ENCODE data around the gene COG6.

Gene COG6

DNA sequence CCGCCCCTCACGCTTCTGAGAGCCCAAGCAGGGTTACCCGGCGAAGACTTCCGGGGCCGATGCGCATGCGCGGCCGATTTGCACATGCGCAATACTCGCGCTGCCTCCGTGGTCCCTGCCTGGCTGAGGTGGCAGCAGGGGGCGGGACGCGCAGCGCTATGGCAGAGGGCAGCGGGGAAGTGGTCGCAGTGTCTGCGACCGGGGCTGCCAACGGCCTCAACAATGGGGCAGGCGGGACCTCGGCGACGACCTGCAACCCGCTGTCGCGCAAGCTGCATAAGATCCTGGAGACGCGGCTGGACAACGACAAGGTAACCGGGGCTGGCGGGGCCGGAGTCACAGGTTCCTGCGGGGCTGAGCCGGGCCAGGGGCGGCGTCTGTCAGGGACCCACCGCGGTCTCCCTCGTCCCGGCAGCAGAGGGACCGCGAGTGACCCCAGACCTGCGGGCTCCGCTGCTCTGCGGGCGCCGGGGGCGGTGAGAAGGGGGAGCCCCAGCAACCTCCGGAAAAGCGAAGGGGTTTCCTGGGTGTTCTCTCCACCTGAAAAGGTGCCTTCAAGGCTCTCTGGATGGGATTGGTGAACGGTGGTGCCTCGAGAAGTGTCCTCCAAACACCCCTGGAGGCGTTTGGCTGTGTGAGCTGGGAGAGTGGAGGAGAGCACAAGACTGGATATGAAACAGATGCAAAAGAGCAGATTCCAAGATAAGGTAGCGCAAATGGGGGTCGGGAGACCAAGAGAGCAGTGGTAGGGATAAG is at the start of gene COG6:
Gene COG6, plus strand, starts transcription at position 94 of the 756 bp plus-strand sequence. Its CDS starts 65 bp downstream, at position 159.
- peak; percentile 94 to 95 for DNase-seq

DNA sequence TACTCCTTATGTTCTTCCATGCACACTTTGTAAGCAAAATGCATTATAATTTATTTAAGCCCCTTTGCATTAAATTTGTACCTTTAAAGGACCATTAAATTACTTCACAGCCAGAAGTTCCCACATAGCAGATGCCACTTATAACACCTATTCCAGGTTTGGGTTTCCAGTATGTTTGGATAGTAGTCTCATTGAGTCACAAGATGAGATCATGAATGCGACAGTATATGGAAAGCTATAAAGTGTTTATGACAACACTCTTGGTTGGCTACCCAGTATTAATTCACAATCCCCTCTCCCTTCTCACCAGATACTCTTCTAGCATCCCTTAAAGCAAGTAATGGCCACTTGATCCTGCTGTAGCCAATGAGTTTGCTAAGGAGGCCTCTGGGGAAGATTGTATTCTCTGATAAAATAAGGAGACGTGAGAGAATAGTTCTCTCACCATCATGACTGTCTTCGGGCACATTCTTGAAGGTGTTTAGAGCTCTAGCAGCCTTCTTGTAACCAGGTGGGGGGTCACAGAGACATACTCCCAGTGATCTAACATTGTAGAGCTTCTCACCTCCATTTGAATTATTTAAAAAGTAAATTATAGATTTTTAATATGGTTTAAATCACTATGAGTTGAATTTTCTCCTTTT is 49.7 kb upstream of the COG6 start:
- DNase-seq = no peak

DNA sequence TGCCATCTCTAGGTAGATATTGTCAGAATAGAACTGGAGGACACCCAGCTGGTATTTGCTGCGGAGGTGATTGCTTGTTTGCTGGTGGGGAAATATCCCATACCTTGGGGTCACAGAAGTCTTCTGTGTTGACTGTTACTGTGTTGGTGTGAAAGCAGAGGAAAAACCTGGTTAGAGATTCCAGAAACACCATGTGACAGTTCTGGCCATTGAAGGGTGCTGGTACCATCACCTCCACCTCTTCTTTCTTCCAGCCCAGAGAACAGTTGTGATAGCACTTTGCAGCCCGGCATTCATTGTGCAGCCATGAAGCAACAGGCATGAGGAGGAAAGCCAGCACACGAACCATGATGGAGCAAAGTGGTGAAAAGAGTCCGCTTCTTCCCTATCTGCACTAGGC is 47.6 kb upstream of the COG6 start:
- no peak for DNase-seq

DNA sequence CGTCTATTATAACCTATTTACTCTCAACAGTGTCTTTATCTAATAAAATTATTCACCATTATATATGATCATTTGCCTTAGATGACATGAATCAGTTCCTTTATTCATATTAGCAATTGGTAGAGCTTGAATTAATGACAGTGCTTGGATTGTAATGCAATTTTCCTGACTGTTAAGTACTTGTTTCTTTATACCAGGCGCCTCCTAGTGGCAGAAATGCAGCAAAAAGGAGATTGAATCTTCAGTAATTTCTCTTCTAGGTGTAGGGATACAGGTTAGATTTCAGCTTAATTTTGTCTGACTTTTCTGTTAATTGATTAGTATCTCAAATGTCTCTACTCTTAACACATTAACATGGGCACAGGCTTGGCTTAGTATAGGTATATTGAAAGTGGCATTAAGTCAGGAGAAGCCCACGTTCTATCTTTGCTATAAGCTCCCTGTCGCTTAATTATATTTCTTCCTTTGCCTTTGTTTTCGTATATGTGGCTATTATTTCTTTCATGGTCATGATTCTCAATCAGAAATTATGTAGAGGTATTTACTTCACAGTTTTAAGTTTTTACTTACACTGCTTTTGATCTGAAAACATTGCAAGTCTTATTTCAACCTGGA is 43.3 kb upstream of the COG6 start:
- DNase-seq = peak; percentile 17 to 56

DNA sequence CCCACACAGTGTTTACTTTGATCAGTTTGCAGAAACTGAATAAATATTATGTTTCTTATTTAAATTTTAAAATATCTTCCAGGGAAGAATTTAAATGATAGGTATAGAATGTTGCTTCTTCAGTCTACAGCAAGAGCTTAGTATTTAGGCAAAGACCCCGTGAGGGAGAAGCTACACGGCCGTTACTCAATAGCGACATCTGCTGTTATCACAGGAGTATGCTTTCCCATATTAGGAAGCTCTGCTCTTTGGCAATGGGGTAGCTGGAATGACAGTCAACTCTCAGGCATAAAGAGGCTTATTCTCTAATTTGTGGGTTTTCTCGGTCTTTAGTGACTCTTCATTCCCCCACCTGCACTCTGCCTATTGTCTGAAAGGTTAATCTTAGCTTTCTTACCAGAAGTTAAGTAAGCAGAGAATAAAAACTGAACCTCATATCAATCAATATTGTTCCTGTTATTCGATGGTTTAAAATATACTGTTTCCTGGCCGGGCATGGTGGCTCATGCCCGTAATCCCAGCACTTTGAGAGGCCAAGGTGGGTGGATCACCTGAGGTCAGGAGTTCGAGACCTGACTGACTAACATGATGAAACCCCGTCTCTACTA is 39.3 kb upstream of the COG6 start:
- DNase-seq = peak; percentile 34 to 54

DNA sequence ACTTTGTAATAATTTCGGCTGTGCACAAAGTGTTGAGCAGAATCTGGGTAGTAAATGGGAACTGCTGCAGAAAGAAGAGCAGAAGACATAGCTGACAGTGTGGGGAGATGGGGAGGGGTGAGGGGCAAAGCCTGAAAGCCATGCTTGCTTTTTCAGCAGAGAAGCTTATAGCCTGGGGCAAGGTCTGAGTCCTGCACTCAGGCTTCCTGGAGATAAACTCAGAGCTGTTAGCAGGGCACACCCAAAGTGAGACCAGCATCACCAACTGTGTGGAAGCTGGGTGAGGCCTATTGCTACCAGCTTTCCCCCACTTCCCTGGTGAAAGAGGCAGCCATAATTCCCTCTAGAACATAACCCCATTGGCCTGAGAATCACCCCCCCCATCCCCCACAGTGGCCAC is 36.9 kb upstream of the COG6 start:
- DNase-seq = no peak

DNA sequence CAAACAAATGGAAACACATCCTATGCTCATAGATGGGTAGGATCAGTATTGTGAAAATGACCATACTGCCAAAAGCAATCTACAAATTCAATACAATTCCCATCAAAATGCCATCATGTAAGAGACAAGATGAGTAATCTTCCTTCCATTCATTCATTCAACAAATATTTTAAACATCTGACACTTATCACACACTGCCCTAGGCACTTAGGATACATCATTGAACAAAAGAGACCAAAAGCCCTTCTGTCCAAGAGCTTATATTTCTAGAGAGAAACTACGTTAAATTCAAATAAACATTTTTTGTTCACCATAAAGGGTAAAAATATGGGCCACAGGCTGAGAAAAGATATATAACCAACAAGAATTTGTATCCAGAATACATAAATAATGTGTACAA is 32.0 kb upstream of the COG6 start:
- DNase-seq = no peak

DNA sequence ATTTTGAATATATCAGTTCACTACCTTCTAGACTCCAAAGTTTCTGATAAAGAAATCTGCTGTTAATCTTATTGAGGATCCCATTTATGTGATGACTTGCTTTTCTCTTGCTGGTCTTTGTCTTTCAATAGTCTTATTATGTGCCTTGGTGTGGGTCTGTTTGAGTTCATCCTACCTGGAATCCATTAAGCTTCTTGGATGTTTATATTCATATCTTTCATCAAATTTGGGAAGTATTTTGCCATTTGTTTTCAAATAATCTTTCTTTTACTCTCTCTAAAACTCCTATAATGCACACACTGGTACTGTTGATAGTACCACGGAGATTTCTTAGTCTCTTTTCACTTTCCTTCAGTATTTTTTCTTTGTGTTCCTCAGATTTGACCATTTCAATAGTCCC is 24.2 kb upstream of the COG6 start:
- DNase-seq = no peak

DNA sequence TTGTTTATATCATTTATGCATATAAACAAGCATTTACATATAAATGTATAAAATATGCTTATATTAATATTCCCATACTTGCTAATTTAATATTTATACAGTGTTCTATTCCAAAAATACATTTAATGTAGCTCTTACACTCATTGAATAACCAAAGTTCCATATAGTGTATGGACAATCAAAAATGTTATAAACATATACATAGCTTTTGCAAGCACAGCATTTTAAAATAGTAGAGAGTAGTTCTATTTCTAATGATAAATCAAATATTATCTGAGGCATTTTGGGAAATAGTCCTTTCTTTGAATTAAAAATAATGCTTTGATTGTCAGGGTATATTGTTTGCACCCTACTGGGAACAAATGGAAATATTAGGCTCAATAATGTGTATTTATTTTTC is 22.5 kb upstream of the COG6 start:
- DNase-seq = no peak

DNA sequence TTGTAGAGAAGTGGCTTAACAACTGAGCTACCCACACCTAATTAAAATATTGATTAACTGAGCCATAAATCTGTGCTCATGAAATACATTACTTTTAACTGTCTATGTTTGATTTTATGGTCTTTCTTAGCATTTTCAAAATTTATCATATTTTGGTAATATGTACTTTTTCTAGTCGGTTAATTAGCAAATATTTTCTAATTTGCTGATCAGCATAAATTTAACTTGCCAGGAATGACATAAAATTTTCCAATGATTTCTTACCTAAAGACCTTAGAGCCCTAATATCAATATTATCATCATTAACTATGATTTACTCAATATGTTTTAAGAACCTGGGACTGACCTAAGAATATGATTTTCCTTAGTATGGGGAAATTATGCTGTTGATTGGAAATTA is 19.9 kb upstream of the COG6 start:
- DNase-seq = no peak

DNA sequence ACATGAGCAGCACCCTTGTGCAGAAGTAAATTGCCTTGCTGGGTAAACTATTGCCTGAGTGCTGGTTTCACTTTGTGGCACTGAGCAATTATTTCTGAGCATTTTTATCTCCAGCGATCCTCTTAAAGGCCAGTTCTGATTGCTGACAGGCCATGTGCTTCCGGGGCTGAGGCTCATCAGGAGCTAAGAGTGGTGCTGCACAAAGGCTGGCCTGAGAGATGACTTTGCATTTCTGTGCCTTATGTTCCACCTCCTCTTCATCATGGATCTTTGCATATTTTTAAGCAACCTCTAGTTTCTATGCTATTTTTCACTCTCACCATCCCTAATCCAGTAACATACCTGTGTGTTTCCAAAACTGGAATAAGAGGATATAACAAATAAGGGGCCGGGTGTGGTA is 17.6 kb upstream of the COG6 start:
- DNase-seq = no peak

DNA sequence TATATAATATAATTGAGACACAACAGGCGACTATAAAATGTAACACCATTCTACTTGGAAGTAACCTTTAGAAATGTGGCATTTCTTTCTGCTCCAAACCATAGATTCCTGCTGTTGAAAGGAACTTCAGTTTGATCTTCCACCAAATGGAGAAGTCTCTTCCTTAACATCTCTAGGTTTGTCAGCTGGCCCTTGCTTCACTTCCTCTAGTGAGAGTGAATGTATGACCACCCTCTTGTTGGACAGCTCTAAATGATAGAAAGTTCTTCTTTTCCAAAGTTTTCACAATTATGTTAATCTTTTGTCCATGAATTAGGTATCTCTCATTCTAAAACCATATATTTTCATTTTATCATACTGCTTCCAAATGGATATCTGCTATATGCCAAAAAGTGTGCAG is 13.8 kb upstream of the COG6 start:
- no peak for DNase-seq

DNA sequence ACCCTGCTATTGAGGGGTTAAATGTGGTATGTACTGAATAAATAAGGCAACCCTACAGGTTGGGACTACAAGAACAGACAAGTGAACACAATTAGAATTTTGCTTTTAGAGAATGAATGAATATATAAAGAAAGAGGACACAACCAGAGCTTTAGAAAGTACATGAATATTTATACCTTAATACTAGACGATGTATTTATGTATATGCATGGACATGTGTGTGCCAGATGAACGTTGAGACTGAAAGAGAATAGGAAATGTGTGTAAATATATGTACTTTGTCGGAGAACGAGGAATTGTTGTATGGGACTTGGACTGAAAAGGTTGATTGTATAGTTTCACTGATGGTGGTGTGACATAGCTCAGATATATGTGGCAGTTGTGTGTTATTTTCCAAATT is 9.3 kb upstream of the COG6 start:
- no peak for DNase-seq

DNA sequence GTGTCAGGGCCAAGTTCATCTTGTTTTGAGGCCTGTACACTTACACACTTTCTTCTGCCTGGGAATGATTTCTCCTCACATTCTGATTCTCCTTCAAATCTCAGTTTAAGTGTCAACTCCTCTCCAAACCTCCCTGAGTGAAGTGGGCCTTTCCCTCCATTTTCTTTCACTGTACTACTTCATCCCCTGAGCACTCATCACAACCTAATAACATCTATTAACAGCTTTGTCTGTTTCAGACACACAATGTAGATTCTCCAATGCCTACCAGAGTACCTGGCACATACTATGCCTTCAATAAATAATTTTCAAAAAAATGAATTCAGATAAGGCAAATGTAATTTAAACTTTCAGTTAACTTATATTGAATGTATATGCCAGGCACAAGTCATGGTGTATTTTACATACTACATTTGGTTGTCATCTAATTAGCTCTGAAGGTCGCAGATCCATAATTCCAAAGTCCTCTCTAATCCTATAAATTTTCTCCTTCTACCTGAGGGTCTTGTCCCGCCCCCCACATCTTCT is 357 bp upstream of the COG6 start:
- DNase-seq = no peak

DNA sequence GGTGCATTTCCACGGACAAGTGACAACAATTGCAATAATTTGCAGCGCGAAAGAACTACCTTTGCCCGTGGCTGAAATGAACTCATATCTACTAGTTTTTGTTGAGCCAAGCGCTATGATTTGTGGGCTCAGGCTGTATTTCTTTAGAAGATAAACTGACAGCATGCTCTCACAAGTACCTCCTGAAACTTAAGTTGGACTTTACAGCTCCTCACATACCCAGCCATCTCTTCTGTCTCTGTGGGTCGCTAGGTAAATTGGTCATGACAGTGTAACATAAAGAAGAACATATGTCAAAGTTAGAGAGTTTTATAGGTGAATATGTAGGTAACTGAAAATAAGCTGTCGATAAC is 839 bp downstream of the COG6 start:
- DNase-seq = no peak

DNA sequence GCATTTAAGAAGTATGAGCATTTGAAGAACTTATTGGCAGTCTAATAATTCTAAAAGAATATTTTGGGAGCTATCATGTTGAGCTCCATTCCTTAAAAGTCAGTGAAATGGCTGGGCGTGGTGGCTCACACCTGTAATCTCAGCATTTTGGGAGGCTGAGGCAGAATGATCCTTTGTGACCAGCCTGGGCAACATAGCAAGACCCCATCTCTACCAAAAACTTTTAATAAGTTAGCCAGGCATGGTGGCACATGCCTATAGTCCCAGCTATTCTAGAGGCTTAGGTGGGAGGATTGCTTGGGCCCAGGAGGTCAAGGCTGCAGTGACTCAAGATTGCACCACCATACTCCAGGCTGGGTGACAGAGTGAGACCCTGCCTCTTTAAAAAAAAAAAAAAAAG is 8.0 kb downstream of the COG6 start:
- no peak for DNase-seq

DNA sequence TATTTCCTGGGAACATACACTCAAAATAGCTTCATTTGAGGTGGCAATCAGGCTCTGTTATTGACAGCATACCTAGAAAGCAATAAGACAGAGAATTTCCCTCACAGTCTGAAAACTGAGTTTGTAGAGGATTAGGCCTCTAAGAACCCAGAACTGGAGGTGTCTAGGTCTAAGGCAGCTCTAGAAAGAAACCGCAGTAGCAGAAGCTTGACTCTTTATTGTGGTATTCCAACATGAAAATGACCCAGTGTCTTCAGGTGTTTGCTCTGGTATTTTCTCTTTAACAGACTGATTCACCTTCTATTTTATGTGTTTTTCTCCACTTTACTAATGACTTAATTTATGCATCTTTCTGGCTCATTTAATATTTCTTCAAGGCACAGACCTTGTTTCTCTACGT is 8.5 kb downstream of the COG6 start:
- DNase-seq = no peak

DNA sequence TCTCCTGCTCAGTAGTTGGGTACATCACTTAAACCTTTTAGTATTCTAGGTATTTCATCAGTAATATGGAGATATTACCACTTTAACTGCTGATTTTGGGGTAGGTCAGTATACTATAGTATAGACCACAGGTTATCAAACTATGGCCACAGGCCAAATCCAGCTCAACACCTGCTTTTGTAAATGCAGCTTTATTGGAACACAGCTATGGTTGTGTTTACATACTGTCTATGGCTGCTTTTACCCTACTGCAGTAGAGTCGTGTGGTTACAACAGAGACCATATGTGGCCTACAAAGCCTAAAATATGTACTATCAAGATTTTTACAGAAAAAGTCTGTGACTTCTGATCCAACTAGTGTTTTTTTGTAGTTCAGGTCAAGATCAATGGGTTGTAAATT is 10.3 kb downstream of the COG6 start:
- DNase-seq = no peak

DNA sequence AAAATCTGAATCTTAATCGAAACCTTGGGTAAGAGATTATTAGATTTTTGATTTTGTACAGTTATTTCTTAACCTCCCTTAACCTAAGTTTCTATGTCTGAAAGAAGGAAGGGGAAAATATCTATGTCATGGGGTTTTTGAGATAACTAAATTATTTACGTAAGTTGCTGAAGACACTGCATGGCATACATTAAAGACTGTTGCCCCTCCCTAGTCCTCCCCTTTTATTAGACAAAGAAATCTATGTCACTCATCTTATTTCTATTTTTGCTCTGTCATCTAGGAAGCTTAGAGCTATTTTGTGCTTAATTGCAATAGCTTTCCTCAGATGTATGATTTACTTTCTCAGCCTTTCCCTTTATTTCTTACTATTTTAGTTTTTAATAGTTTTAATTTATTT is 15.0 kb downstream of the COG6 start:
- DNase-seq = no peak

DNA sequence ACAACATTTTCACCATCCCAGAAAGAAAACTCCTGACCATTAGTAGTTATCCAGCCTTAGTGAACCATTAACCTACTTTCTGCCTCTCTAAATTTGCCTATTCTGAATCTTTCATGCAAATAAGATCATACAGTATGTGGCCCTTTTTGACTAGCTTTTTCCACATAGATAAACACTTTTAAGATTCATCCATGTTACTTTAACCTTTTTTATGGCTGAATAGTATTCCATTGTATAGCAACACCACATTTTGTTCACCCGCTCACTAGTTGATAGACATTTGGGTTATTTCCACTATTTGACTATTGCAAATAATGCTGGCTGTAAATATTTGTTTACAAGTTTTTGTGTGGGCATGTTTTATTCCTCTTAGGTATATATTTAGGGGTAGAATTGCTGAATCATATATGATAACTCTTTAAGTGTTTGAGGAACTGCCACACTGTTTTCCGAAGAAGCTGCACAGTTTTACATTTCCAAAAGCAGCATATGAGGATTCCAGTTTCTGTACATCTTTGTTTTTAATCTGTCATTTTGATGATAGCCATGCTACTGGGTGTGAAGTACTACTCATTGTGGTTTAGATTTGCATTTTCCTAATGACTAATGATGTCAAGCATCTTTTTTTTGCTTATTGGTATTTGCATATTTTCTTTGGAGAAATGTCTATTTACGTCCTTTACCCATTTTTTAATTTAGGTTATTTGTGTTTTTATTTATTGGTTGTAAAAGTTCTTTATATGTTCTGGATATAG is 17.1 kb downstream of the COG6 start:
- no peak for DNase-seq

DNA sequence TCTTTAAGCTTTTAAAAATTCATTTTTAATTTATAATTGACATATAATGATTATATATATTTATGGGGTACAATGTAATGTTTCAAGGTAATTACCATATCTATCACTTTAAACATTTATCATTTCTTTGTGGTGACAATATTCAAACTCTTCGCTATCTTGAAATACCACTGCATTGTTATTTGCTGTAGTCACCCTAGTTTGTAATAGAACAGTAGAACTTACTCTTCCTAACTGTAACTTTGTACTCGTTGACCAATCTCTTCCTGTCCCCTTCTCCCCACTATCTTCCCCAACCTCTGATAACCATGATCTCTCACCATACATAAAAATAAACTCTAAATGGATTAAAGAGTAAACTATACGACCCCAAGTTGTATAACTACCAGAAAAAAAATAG is 20.4 kb downstream of the COG6 start:
- DNase-seq = no peak

DNA sequence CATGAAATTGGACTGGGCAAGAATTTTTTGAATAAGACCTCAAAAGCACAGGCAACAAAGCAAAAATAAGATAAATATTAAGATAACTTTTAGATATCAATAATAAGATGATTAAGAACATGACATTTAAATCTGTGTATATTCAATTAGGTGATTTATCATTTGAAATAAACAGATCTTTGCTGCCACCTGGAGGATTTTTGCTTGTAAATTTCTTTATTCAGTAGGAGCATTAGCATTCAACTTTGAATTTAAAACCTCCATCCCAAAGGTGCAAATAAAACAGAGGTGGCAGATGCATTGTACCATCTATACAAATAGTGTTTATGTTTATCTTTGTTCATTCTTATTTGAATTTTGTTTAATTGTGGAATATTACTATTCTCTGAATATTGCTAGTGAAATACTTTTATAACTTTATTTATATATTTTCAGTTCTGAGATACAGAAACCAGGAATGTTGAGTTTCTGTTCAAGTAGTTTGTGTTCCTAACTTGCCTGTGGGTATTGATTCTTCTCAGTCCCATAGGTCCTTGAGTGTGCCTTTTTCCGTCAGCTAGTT is 20.9 kb downstream of the COG6 start:
- DNase-seq = peak in 1 of 2 donors; percentile 62

DNA sequence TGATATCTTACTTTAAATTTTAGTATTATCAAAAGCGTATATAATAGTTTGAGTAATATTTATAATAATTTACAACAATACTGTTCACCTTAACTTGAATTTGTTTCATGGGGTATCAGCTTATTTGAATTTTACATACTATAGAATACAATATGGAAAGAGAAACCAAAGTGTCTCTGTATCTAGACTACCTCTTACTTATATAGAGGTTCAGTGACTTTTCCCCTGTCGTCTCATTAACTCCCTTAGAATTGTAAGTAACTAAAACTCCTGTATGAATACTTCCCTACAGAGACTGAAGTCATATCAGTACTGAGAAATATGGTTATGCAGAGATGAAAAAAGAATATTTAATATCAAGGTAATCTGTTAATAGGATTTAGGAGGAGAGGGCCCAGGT is 26.8 kb downstream of the COG6 start:
- no peak for DNase-seq

Data from CD4-positive, alpha-beta T cell treated with Interleukin-1 beta for 1 hour (primary cell).